Calu3 (cell line): Measurements from ENCODE around the gene RTN4R. TPM values are rescaled to one million over a fixed set of nuclear protein-coding genes. Genes with fewer than 3 reads are reported as not detected.
"Not testable (repeated sequence)": the region's sequence is repeated elsewhere in the genome, so short reads cannot be mapped to it uniquely, and the experiment has no call there.

Experiments used
- BruUV-seq: library from RNA; stranded (reverse); fragments of 400-500 nt; replicated peaks from 2 replicates; lab custom pipeline; 2021; lab: Mats Ljungman, UMichigan
- CTCF ChIA-PET: fragments of 300-600 bp; sonication (Branson Sonifier 250); formaldehyde crosslinking; loops from one replicate; lab custom pipeline; 2022; ENCODE audit warnings: antibody characterized with exemption; lab: Charles Lee
- DNase-seq: peaks from one replicate; pipeline ENCODE4 v3.0.0; 2022
- H3K27ac Mint-ChIP-seq: one replicate; pipeline ENCODE4 v1.8.0; 2022; ENCODE audit warnings: mixed read lengths; ENCODE audit not compliant: unreplicated experiment
- H3K27me3 Mint-ChIP-seq: one replicate; pipeline ENCODE4 v1.8.0; 2022; ENCODE audit warnings: mixed read lengths; ENCODE audit not compliant: unreplicated experiment
- H3K36me3 Mint-ChIP-seq: one replicate; pipeline ENCODE4 v1.8.0; 2022; ENCODE audit warnings: mild to moderate bottlenecking, moderate library complexity, mixed read lengths; ENCODE audit not compliant: insufficient read depth, unreplicated experiment
- H3K4me1 Mint-ChIP-seq: one replicate; pipeline ENCODE4 v1.8.0; 2022; ENCODE audit warnings: mild to moderate bottlenecking, low read depth, mixed read lengths; ENCODE audit not compliant: unreplicated experiment
- H3K4me3 Mint-ChIP-seq: one replicate; pipeline ENCODE4 v1.8.0; 2022; ENCODE audit warnings: mild to moderate bottlenecking, low read depth, moderate library complexity, mixed read lengths; ENCODE audit not compliant: unreplicated experiment
- H3K9me3 Mint-ChIP-seq: one replicate; pipeline ENCODE4 v1.8.0; 2022; ENCODE audit warnings: low read depth, mixed read lengths; ENCODE audit not compliant: unreplicated experiment
- CTCF ChIP-seq: fragments of 200-600 bp; IDR thresholded peaks from one replicate; pipeline ENCODE4 v1.8.0; 2022; ENCODE audit warnings: antibody characterized with exemption; ENCODE audit not compliant: unreplicated experiment
- intact Hi-C: fragments of 100-400 bp; cut with micrococcal nuclease; formaldehyde crosslinking; loops from one replicate; pipeline ENCODE4 v1.10.0; 2022; ENCODE audit not compliant: unreplicated experiment
- total RNA-seq: library from RNA; stranded (reverse); gene quantifications from 2 replicates; pipeline ENCODE4 v1.2.3, GENCODE V29; 2022

RTN4R gene
- total RNA-seq, 1 experiment from 2014 or later: 4.1 TPM

GRCh38 chr22:20276468-20276867, 8.3 kb upstream of the RTN4R start:
- no peak for DNase-seq
- peaks cover 7% of the 10 kb centered on the region for H3K36me3 Mint-ChIP-seq
- no peak overlapping the region for H3K27ac Mint-ChIP-seq
- peaks cover 63% of the 10 kb centered on the region for H3K27me3 Mint-ChIP-seq
- BruUV-seq: no TSS peak
- no peaks in the 10 kb centered on the region for H3K9me3 Mint-ChIP-seq
- intact Hi-C loops: no loop called here
- H3K4me1 Mint-ChIP-seq: peaks cover 9% of the 10 kb centered on the region
- no peak for TF ChIP-seq CTCF
- no peak overlapping the region for H3K4me3 Mint-ChIP-seq
- CTCF ChIA-PET: no interaction called here

- H3K36me3 Mint-ChIP-seq: peaks cover 7% of the 10 kb centered on the region
- intact Hi-C loops: no loop called here
- DNase-seq: no peak
- H3K27ac Mint-ChIP-seq: no peak overlapping the region
- TF ChIP-seq CTCF: no peak
- CTCF ChIA-PET: no interaction called here
- H3K4me1 Mint-ChIP-seq: peaks cover 9% of the 10 kb centered on the region
- no TSS peak for BruUV-seq
- H3K9me3 Mint-ChIP-seq: no peaks in the 10 kb centered on the region
- no peak overlapping the region for H3K4me3 Mint-ChIP-seq
- peaks cover 56% of the 10 kb centered on the region for H3K27me3 Mint-ChIP-seq
Measured at GRCh38 chr22:20275836-20276235, 7.7 kb upstream of the RTN4R start.

GRCh38 chr22:20275325-20275724, 7.2 kb upstream of the RTN4R start:
- H3K36me3 Mint-ChIP-seq, H3K9me3 Mint-ChIP-seq, DNase-seq, H3K4me3 Mint-ChIP-seq, CTCF ChIA-PET, BruUV-seq, H3K4me1 Mint-ChIP-seq, H3K27ac Mint-ChIP-seq, intact Hi-C loops: not testable (repeated sequence)
- peaks cover 51% of the 10 kb centered on the region for H3K27me3 Mint-ChIP-seq

- H3K9me3 Mint-ChIP-seq, DNase-seq, intact Hi-C loops, H3K4me3 Mint-ChIP-seq, CTCF ChIA-PET, H3K27ac Mint-ChIP-seq, H3K4me1 Mint-ChIP-seq, BruUV-seq: not testable (repeated sequence)
- Mint-ChIP-seq H3K27me3 (peaks cover 42% of the 10 kb centered on the region), H3K36me3 (peaks cover 12% of the 10 kb centered on the region)
Measured at GRCh38 chr22:20274374-20274773, 6.3 kb upstream of the RTN4R start.

- H3K27ac Mint-ChIP-seq: no peak overlapping the region
- no peaks in the 10 kb centered on the region for H3K4me1 Mint-ChIP-seq
- peaks cover 36% of the 10 kb centered on the region for H3K27me3 Mint-ChIP-seq
- CTCF ChIA-PET: no interaction called here
- intact Hi-C loops: no loop called here
- TF ChIP-seq CTCF: no peak
- H3K4me3 Mint-ChIP-seq: no peak overlapping the region
- H3K36me3 Mint-ChIP-seq: peaks cover 12% of the 10 kb centered on the region
- no TSS peak for BruUV-seq
- no peaks in the 10 kb centered on the region for H3K9me3 Mint-ChIP-seq
- no peak for DNase-seq
Measured at GRCh38 chr22:20273758-20274181, 5.7 kb upstream of the RTN4R start.
